Measurements from ENCODE around the gene DISC1. TPM values are rescaled to one million over a fixed set of nuclear protein-coding genes. Genes with fewer than 3 reads are reported as not detected.
A peak's percentile ranks its signal among the peaks of the same experiment; 100 is the strongest.

The DISC1 gene
- total RNA-seq, 1 donor from 2014 or later = 12.3 TPM

GRCh38 chr1:231990388-231990787 is 363.8 kb downstream of the DISC1 start:
- no peak for DNase-seq (ENCODE audit: extremely low spot score in 2 of 2)
- no peaks in the 10 kb centered on the region for H3K27me3 ChIP-seq
- no peak overlapping the region for H3K27ac ChIP-seq
- H3K36me3 ChIP-seq = no peaks in the 10 kb centered on the region
- intact Hi-C loops (cut with DNase I) = no loop called here
- no peaks in the 10 kb centered on the region for H3K4me1 ChIP-seq
- TF ChIP-seq POLR2A (IDR thresholded peaks at IDR 0.05) (no peak), POLR2AphosphoS5 (IDR thresholded peaks at IDR 0.05; ENCODE audit: insufficient read depth in 1 of 2, low read depth in 1 of 2) (peak in 1 of 2 donors; percentile 19)
- no peaks in the 10 kb centered on the region for H3K9me3 ChIP-seq
- H3K4me3 ChIP-seq = no peak overlapping the region

- Histone ChIP-seq H3K27me3 (no peaks in the 10 kb centered on the region), H3K9me3 (no peaks in the 10 kb centered on the region), H3K27ac (no peak overlapping the region), H3K4me3 (no peak overlapping the region), H3K36me3 (no peaks in the 10 kb centered on the region), H3K4me1 (no peaks in the 10 kb centered on the region)
- intact Hi-C loops (cut with DNase I) = no loop called here
- no peak for DNase-seq (ENCODE audit: extremely low spot score in 2 of 2)
- no peak for TF ChIP-seq POLR2AphosphoS5 (IDR thresholded peaks at IDR 0.05; ENCODE audit: insufficient read depth in 1 of 2, low read depth in 1 of 2)
- no peak for TF ChIP-seq CTCF (IDR thresholded peaks at IDR 0.05)
- no peak for TF ChIP-seq POLR2A (IDR thresholded peaks at IDR 0.05)
These were observed 364.6 kb downstream of the DISC1 start for GRCh38 chr1:231991231-231991630.

GRCh38 chr1:231993968-231994455 is 367.4 kb downstream of the DISC1 start:
- intact Hi-C loops (cut with DNase I) = no loop called here
- no peaks in the 10 kb centered on the region for H3K9me3 ChIP-seq
- H3K4me3 ChIP-seq = no peak overlapping the region
- no peaks in the 10 kb centered on the region for H3K27me3 ChIP-seq
- no peaks in the 10 kb centered on the region for H3K36me3 ChIP-seq
- no peaks in the 10 kb centered on the region for H3K4me1 ChIP-seq
- DNase-seq (ENCODE audit: extremely low spot score in 2 of 2) = no peak
- no peak overlapping the region for H3K27ac ChIP-seq
- TF ChIP-seq CTCF (IDR thresholded peaks at IDR 0.05) = no peak
- no peak for TF ChIP-seq POLR2A (IDR thresholded peaks at IDR 0.05)
- no peak for TF ChIP-seq POLR2AphosphoS5 (IDR thresholded peaks at IDR 0.05; ENCODE audit: insufficient read depth in 1 of 2, low read depth in 1 of 2)

- TF ChIP-seq CTCF (IDR thresholded peaks at IDR 0.05) = no peak
- no peak for TF ChIP-seq POLR2A (IDR thresholded peaks at IDR 0.05)
- no peak for TF ChIP-seq POLR2AphosphoS5 (IDR thresholded peaks at IDR 0.05; ENCODE audit: insufficient read depth in 1 of 2, low read depth in 1 of 2)
- Histone ChIP-seq H3K9me3 (no peaks in the 10 kb centered on the region), H3K4me1 (no peaks in the 10 kb centered on the region), H3K27me3 (no peaks in the 10 kb centered on the region), H3K27ac (no peak overlapping the region), H3K4me3 (no peak overlapping the region), H3K36me3 (no peaks in the 10 kb centered on the region)
- intact Hi-C loops (cut with DNase I) = no loop called here
- DNase-seq (ENCODE audit: extremely low spot score in 2 of 2) = no peak
These were observed 372.2 kb downstream of the DISC1 start for GRCh38 chr1:231998791-231999190.

- H3K9me3 ChIP-seq = no peaks in the 10 kb centered on the region
- H3K27ac ChIP-seq = no peak overlapping the region
- no peak overlapping the region for H3K4me3 ChIP-seq
- no peaks in the 10 kb centered on the region for H3K27me3 ChIP-seq
- intact Hi-C loops (cut with DNase I) = no loop called here
- no peaks in the 10 kb centered on the region for H3K4me1 ChIP-seq
- TF ChIP-seq POLR2AphosphoS5 (IDR thresholded peaks at IDR 0.05; ENCODE audit: insufficient read depth in 1 of 2, low read depth in 1 of 2) = no peak
- no peak for TF ChIP-seq POLR2A (IDR thresholded peaks at IDR 0.05)
- no peak for TF ChIP-seq CTCF (IDR thresholded peaks at IDR 0.05)
- H3K36me3 ChIP-seq = no peaks in the 10 kb centered on the region
- DNase-seq (ENCODE audit: extremely low spot score in 2 of 2) = no peak
These were observed 378.7 kb downstream of the DISC1 start for GRCh38 chr1:232005300-232005699.

Measured in vagina (tissue), 2 donors.